GM12891 (cell line): ENCODE data around the gene POU2AF3.
A peak's percentile ranks its signal among the peaks of the same experiment; 100 is the strongest.

Experiments used
- POLR2A ChIP-seq: IDR thresholded peaks from 2 replicates; pipeline ENCODE4 v1.6.1; 2011; ENCODE audit warnings: low read depth, low read length, control low read depth
- SPI1 ChIP-seq: IDR thresholded peaks from 2 replicates; pipeline ENCODE4 v1.6.1; 2011; ENCODE audit warnings: low read depth, low read length, control low read depth
- TAF1 ChIP-seq: IDR thresholded peaks from 2 replicates; pipeline ENCODE4 v1.6.1; 2011; ENCODE audit warnings: low read depth, low read length, control low read depth

DNA sequence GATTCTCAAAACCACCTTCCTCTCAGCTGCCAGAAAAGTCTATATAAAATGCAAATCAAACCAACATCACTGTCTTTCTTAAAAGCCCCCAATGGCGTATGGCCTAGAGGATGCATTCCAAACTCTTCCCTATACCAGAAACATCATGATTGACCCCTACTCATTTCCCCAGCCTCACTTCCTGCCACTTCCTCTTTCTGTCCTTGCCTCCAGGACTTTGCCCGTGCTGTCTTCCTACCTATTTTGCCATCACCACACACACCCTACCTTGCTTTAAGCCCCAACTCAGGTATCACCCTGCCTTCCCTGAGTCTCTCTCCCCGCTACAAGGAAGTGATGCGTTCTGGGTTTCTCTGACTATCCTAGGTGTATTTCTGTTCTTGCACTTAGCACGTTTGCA lies 44.7 kb upstream of the POU2AF3 start:
- TF ChIP-seq POLR2A (no peak), SPI1 (peak; percentile 78), TAF1 (no peak)
